ENCODE results near the gene LOXL3.

LOXL3 gene

DNA sequence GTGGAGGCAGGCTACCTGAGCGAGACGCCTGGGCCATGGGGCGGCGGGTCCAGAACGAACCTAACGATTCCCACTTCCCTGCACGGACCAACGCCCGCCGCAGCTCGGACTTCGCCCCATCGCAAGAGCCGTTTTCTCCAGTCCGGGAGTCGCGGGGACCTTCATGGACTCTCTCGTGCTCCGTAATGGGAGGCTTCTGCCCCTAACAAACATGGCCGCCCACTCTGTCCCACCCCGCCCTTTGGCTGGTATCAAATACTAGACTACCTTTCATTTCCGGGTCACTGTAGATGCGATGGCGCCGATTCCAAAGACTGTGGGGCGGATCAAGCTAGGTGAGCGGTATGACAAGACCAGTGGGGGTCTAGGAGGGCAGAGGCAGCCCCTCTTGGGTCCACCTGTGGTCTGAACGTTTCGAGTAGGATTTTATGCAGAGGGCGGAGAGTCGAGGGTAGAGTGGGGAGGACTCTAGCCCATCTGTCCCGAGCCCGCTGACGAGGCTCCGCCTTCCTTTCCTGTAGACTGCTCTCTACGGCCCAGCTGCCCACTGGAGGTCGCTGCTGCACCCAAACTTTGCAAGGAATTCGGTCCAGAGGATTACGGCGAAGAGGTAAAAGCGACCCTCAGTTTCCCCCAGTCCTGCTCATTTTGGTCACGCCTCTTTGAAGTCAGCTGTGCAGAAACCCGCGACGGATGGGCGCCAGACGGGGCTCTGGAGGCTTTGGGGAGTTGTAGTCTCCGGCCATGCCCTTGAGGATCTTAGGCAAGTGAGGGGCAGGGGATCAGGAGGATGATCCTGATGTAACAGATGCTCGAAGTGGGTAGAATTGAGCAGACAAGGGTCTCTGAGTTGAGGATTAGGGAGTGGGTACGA, 70.7 kb downstream of the LOXL3 start, which contains the start of the genes CCDC142 and TTC31 (continued):
- TF ChIP-seq, protein P1, sequence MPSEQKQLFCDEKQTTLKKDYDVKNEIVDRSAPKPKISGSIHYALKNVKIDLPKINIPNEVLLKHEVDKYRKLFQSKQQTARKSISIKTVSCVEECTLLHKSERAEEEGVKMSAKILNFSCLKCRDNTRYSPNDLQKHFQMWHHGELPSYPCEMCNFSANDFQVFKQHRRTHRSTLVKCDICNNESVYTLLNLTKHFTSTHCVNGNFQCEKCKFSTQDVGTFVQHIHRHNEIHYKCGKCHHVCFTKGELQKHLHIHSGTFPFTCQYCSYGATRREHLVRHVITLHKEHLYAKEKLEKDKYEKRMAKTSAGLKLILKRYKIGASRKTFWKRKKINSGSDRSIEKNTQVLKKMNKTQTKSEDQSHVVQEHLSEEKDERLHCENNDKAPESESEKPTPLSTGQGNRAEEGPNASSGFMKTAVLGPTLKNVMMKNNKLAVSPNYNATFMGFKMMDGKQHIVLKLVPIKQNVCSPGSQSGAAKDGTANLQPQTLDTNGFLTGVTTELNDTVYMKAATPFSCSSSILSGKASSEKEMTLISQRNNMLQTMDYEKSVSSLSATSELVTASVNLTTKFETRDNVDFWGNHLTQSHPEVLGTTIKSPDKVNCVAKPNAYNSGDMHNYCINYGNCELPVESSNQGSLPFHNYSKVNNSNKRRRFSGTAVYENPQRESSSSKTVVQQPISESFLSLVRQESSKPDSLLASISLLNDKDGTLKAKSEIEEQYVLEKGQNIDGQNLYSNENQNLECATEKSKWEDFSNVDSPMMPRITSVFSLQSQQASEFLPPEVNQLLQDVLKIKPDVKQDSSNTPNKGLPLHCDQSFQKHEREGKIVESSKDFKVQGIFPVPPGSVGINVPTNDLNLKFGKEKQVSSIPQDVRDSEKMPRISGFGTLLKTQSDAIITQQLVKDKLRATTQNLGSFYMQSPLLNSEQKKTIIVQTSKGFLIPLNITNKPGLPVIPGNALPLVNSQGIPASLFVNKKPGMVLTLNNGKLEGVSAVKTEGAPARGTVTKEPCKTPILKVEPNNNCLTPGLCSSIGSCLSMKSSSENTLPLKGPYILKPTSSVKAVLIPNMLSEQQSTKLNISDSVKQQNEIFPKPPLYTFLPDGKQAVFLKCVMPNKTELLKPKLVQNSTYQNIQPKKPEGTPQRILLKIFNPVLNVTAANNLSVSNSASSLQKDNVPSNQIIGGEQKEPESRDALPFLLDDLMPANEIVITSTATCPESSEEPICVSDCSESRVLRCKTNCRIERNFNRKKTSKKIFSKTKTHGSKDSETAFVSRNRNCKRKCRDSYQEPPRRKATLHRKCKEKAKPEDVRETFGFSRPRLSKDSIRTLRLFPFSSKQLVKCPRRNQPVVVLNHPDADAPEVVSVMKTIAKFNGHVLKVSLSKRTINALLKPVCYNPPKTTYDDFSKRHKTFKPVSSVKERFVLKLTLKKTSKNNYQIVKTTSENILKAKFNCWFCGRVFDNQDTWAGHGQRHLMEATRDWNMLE (tag by site-specific recombination; conservative IDR thresholded peaks at IDR 0.05; ENCODE audit: low read depth), result peak; percentile 87
- TF ChIP-seq ZNF16 (tag by site-specific recombination; IDR thresholded peaks at IDR 0.05; ENCODE audit: low read depth) (no peak), ZSCAN30 (tag by site-specific recombination; IDR thresholded peaks at IDR 0.05) (peak; percentile 10), ZNF2 (tag by site-specific recombination; IDR thresholded peaks at IDR 0.05) (peak; percentile 63), YY2 (tag by site-specific recombination; IDR thresholded peaks at IDR 0.05) (peak; percentile 86), SP3 (tag by site-specific recombination; IDR thresholded peaks at IDR 0.05) (peak; percentile 95), ZNF600 (tag by site-specific recombination; IDR thresholded peaks at IDR 0.05) (peak; percentile 67; the same call in 1 of the 2 replicates), ZNF433 (tag by site-specific recombination; IDR thresholded peaks at IDR 0.05; ENCODE audit: low read depth) (no peak), ZNF596 (tag by site-specific recombination; IDR thresholded peaks at IDR 0.05) (no peak), ZFP69B (tag by site-specific recombination; IDR thresholded peaks at IDR 0.05) (peak; percentile 9; the same call in 1 of the 2 replicates), ZNF707 (tag by site-specific recombination; IDR thresholded peaks at IDR 0.05) (no peak), ZFHX2 (tag by site-specific recombination; conservative IDR thresholded peaks at IDR 0.05) (0 out of 2 replicates have a peak, but pooled peaks have one; percentile 4), ZNF324 (tag by site-specific recombination; IDR thresholded peaks at IDR 0.05) (peak; percentile 22; the same call in 1 of the 2 replicates), ZNF350 (tag by site-specific recombination; IDR thresholded peaks at IDR 0.05) (no peak), KLF7 (tag by site-specific recombination; IDR thresholded peaks at IDR 0.05; ENCODE audit: borderline replicate concordance) (0 out of 2 replicates have a peak, but pooled peaks have one; percentile 84), SP7 (tag by site-specific recombination; IDR thresholded peaks at IDR 0.05) (0 out of 2 replicates have a peak, but pooled peaks have one; percentile 35), EGR2 (tag by site-specific recombination; IDR thresholded peaks at IDR 0.05; ENCODE audit: low read depth) (peak; percentile 3; the same call in 1 of the 2 replicates), KLF1 (tag by site-specific recombination; IDR thresholded peaks at IDR 0.05) (peak; percentile 42), ZNF629 (tag by site-specific recombination; IDR thresholded peaks at IDR 0.05) (peak; percentile 62; the same call in 1 of the 2 replicates)
- TF ChIP-seq, protein P2, sequence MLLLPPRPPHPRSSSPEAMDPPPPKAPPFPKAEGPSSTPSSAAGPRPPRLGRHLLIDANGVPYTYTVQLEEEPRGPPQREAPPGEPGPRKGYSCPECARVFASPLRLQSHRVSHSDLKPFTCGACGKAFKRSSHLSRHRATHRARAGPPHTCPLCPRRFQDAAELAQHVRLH (tag by site-specific recombination; IDR thresholded peaks at IDR 0.05), result no peak
- TF ChIP-seq, protein P3, sequence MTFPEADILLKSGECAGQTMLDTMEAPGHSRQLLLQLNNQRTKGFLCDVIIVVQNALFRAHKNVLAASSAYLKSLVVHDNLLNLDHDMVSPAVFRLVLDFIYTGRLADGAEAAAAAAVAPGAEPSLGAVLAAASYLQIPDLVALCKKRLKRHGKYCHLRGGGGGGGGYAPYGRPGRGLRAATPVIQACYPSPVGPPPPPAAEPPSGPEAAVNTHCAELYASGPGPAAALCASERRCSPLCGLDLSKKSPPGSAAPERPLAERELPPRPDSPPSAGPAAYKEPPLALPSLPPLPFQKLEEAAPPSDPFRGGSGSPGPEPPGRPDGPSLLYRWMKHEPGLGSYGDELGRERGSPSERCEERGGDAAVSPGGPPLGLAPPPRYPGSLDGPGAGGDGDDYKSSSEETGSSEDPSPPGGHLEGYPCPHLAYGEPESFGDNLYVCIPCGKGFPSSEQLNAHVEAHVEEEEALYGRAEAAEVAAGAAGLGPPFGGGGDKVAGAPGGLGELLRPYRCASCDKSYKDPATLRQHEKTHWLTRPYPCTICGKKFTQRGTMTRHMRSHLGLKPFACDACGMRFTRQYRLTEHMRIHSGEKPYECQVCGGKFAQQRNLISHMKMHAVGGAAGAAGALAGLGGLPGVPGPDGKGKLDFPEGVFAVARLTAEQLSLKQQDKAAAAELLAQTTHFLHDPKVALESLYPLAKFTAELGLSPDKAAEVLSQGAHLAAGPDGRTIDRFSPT (tag by site-specific recombination; IDR thresholded peaks at IDR 0.05), result peak; percentile 83
- TF ChIP-seq, protein P4, sequence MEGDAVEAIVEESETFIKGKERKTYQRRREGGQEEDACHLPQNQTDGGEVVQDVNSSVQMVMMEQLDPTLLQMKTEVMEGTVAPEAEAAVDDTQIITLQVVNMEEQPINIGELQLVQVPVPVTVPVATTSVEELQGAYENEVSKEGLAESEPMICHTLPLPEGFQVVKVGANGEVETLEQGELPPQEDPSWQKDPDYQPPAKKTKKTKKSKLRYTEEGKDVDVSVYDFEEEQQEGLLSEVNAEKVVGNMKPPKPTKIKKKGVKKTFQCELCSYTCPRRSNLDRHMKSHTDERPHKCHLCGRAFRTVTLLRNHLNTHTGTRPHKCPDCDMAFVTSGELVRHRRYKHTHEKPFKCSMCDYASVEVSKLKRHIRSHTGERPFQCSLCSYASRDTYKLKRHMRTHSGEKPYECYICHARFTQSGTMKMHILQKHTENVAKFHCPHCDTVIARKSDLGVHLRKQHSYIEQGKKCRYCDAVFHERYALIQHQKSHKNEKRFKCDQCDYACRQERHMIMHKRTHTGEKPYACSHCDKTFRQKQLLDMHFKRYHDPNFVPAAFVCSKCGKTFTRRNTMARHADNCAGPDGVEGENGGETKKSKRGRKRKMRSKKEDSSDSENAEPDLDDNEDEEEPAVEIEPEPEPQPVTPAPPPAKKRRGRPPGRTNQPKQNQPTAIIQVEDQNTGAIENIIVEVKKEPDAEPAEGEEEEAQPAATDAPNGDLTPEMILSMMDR (tag by site-specific recombination; IDR thresholded peaks at IDR 0.05), result peak; percentile 88
- TF ChIP-seq, protein P5, sequence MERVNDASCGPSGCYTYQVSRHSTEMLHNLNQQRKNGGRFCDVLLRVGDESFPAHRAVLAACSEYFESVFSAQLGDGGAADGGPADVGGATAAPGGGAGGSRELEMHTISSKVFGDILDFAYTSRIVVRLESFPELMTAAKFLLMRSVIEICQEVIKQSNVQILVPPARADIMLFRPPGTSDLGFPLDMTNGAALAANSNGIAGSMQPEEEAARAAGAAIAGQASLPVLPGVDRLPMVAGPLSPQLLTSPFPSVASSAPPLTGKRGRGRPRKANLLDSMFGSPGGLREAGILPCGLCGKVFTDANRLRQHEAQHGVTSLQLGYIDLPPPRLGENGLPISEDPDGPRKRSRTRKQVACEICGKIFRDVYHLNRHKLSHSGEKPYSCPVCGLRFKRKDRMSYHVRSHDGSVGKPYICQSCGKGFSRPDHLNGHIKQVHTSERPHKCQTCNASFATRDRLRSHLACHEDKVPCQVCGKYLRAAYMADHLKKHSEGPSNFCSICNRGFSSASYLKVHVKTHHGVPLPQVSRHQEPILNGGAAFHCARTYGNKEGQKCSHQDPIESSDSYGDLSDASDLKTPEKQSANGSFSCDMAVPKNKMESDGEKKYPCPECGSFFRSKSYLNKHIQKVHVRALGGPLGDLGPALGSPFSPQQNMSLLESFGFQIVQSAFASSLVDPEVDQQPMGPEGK (tag by site-specific recombination; IDR thresholded peaks at IDR 0.05), result peak; percentile 77
- TF ChIP-seq, protein P6, sequence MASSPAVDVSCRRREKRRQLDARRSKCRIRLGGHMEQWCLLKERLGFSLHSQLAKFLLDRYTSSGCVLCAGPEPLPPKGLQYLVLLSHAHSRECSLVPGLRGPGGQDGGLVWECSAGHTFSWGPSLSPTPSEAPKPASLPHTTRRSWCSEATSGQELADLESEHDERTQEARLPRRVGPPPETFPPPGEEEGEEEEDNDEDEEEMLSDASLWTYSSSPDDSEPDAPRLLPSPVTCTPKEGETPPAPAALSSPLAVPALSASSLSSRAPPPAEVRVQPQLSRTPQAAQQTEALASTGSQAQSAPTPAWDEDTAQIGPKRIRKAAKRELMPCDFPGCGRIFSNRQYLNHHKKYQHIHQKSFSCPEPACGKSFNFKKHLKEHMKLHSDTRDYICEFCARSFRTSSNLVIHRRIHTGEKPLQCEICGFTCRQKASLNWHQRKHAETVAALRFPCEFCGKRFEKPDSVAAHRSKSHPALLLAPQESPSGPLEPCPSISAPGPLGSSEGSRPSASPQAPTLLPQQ (tag by site-specific recombination; IDR thresholded peaks at IDR 0.05), result peak; percentile 40; the same call in 1 of the 2 replicates
